GM15510 (cell line): Measurements from ENCODE around the gene KRTAP1-4.

Experiments
- POLR2A ChIP-seq: IDR thresholded peaks from 3 replicates; pipeline ENCODE4 v1.6.1; 2011; ENCODE audit warnings: borderline replicate concordance; ENCODE audit not compliant: insufficient read length; ENCODE audit errors: extremely low read depth

Gene KRTAP1-4

GRCh38 chr17:40993084-40993483 lies 36.9 kb downstream of the KRTAP1-4 start:
- TF ChIP-seq POLR2A: no peak

GRCh38 chr17:40992666-40993065 lies 37.3 kb downstream of the KRTAP1-4 start:
- no peak for TF ChIP-seq POLR2A

- no peak for TF ChIP-seq POLR2A
Observed at GRCh38 chr17:40986920-40987319, 43.1 kb downstream of the KRTAP1-4 start.

- no peak for TF ChIP-seq POLR2A
Observed at GRCh38 chr17:40984226-40984625, 45.8 kb downstream of the KRTAP1-4 start, which contains the start of gene KRT40. Gene KRT40, minus strand, starts transcription at chr17:40984326. Its CDS starts 53 bp downstream, at chr17:40984273.

- TF ChIP-seq POLR2A: no peak
Observed at GRCh38 chr17:40981115-40981514, 48.9 kb downstream of the KRTAP1-4 start.

- no peak for TF ChIP-seq POLR2A
Observed at GRCh38 chr17:40980596-40980995, 49.4 kb downstream of the KRTAP1-4 start.

GRCh38 chr17:40980117-40980516 lies 49.9 kb downstream of the KRTAP1-4 start:
- no peak for TF ChIP-seq POLR2A
